Ishikawa (cell line): ENCODE data around the gene SRBD1.

Experiments
- CEBPB ChIP-seq: IDR thresholded peaks from 2 replicates; pipeline ENCODE4 v1.6.1; 2012
- CREB1 ChIP-seq: IDR thresholded peaks from 2 replicates; pipeline ENCODE4 v1.6.1; 2012; ENCODE audit warnings: low read depth
- EGR1 ChIP-seq: IDR thresholded peaks from 2 replicates; pipeline ENCODE4 v1.6.1; 2012
- EP300 ChIP-seq: IDR thresholded peaks from 2 replicates; pipeline ENCODE4 v1.6.1; 2012; ENCODE audit warnings: borderline replicate concordance
- FOXM1 ChIP-seq: IDR thresholded peaks from 2 replicates; pipeline ENCODE4 v1.6.1; 2012; ENCODE audit warnings: low read depth, borderline replicate concordance
- MAX ChIP-seq: IDR thresholded peaks from 2 replicates; pipeline ENCODE4 v1.6.1; 2012
- NFIC ChIP-seq: IDR thresholded peaks from 2 replicates; pipeline ENCODE4 v1.6.1; 2012
- RAD21 ChIP-seq: IDR thresholded peaks from 2 replicates; pipeline ENCODE4 v1.6.1; 2012; ENCODE audit warnings: low read depth
- REST ChIP-seq: IDR thresholded peaks from 2 replicates; pipeline ENCODE4 v1.6.1; 2012; ENCODE audit warnings: low read depth, mild to moderate bottlenecking
- TAF1 ChIP-seq: IDR thresholded peaks from 2 replicates; pipeline ENCODE4 v1.6.1; 2012; ENCODE audit warnings: low read depth, mild to moderate bottlenecking
- TCF12 ChIP-seq: IDR thresholded peaks from 2 replicates; pipeline ENCODE4 v1.6.1; 2012; ENCODE audit warnings: low read depth
- TEAD4 ChIP-seq: IDR thresholded peaks from 2 replicates; pipeline ENCODE4 v1.6.1; 2012
- YY1 ChIP-seq: IDR thresholded peaks from 2 replicates; pipeline ENCODE4 v1.6.1; 2012; ENCODE audit warnings: low read depth
- ZBTB7A ChIP-seq: IDR thresholded peaks from 2 replicates; pipeline ENCODE4 v1.6.1; 2012; ENCODE audit warnings: low read depth
- TF ChIP-seq, protein P1 (sequence below): IDR thresholded peaks from 2 replicates; pipeline ENCODE4 v1.6.1; 2012

Gene SRBD1

GRCh38 chr2:45559436-45559835, 51.6 kb downstream of the SRBD1 start:
- TF ChIP-seq, protein P1, sequence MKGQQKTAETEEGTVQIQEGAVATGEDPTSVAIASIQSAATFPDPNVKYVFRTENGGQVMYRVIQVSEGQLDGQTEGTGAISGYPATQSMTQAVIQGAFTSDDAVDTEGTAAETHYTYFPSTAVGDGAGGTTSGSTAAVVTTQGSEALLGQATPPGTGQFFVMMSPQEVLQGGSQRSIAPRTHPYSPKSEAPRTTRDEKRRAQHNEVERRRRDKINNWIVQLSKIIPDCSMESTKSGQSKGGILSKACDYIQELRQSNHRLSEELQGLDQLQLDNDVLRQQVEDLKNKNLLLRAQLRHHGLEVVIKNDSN: no peak
- TF ChIP-seq ZBTB7A: no peak

- no peak for TF ChIP-seq ZBTB7A
- TF ChIP-seq CEBPB: no peak
- no peak for TF ChIP-seq TAF1
- no peak for TF ChIP-seq NFIC
- TF ChIP-seq EP300: no peak
- TF ChIP-seq REST: no peak
- no peak for TF ChIP-seq YY1
- no peak for TF ChIP-seq TCF12
- no peak for TF ChIP-seq TEAD4
- no peak for TF ChIP-seq FOXM1
- no peak for TF ChIP-seq EGR1
- no peak for TF ChIP-seq CREB1
- TF ChIP-seq, protein P1: no peak
- no peak for TF ChIP-seq MAX
- no peak for TF ChIP-seq RAD21
These were observed 56.3 kb downstream of the SRBD1 start for GRCh38 chr2:45554742-45555140.

DNA sequence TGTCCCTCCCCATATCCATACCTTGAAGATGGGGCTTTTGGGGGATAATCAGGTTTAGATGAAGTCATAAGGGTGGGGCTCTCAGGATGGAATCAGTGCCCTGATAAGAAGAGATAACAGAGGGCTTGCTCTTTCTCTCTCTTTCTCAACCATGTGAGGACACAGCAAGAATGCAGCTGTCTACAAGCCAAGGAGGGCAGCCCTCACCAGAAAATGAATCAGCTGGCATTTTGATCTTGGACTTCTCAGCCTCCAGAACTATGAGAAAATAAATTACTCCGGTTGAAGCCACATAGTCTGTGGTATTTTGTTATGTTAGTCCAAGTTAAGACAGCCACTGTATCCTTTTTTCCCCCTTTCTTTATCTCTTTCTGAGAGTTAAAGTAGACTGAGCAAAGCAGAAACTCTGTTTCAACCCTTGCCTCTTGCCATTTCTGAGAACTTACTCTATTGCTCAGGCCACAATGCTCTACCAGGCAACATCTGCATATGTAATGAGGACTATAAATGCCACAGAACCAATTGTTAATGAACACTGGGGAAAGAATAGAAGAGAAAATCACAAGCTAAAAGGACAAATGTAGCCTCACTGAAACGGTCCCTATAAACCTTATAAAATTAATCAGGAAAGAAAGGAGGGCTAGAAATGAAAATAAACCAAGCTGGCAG, 56.9 kb downstream of the SRBD1 start:
- TF ChIP-seq TCF12 (no peak), EP300 (no peak), REST (no peak), CREB1 (no peak), ZBTB7A (no peak), RAD21 (no peak), CEBPB (no peak), YY1 (no peak), NFIC (no peak), TEAD4 (no peak), EGR1 (no peak), TAF1 (no peak), MAX (no peak)
- TF ChIP-seq, protein P1: no peak

DNA sequence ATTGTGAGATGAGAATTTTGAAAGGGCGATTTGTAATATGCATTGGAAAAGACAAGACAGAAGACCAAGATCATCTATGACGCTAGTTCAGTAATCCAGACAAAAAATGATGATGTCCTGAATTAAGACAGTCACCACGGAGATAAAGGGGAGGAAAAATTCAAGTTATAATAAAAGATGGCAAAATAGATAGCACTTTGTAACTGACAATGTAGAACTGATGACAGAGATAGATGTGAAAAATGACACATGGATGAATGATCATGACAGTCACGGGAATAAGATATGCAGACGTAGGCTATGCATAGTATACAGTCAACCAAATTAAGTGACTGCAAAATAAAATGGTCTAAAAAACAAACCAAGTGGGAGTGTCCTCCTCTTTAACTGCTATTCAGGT, 59.2 kb downstream of the SRBD1 start:
- TF ChIP-seq FOXM1: no peak
- TF ChIP-seq, protein P1: no peak
- no peak for TF ChIP-seq RAD21
- no peak for TF ChIP-seq REST
- TF ChIP-seq CREB1: no peak
- TF ChIP-seq MAX: no peak
- TF ChIP-seq TEAD4: no peak
- TF ChIP-seq TAF1: no peak
- no peak for TF ChIP-seq TCF12
- no peak for TF ChIP-seq CEBPB
- TF ChIP-seq EGR1: no peak
